ENCODE results near the gene LRCH1.

DNA sequence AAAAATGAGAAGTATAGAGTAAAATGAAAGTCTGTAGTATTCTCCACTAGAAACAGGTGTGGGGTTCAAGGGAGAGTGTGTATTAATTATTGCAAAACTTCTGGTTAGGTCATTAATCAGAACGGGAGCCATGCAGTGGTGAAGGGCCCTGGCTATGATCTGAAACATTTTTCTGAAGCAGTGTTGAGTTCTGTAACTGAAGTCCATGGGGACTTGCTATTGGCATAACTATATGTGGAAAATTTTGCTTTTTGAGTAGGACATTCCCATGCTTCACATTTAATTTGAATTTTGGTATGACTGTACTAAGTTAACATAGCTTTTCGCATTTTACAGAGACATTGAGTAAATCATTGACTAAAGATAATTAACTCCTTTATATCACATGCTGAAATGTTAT lies 67.5 kb downstream of the LRCH1 start:
- TF ChIP-seq EZH2phosphoT487 (IDR thresholded peaks at IDR 0.05; ENCODE audit: unreplicated experiment), result no peak
- TF ChIP-seq, protein P1, sequence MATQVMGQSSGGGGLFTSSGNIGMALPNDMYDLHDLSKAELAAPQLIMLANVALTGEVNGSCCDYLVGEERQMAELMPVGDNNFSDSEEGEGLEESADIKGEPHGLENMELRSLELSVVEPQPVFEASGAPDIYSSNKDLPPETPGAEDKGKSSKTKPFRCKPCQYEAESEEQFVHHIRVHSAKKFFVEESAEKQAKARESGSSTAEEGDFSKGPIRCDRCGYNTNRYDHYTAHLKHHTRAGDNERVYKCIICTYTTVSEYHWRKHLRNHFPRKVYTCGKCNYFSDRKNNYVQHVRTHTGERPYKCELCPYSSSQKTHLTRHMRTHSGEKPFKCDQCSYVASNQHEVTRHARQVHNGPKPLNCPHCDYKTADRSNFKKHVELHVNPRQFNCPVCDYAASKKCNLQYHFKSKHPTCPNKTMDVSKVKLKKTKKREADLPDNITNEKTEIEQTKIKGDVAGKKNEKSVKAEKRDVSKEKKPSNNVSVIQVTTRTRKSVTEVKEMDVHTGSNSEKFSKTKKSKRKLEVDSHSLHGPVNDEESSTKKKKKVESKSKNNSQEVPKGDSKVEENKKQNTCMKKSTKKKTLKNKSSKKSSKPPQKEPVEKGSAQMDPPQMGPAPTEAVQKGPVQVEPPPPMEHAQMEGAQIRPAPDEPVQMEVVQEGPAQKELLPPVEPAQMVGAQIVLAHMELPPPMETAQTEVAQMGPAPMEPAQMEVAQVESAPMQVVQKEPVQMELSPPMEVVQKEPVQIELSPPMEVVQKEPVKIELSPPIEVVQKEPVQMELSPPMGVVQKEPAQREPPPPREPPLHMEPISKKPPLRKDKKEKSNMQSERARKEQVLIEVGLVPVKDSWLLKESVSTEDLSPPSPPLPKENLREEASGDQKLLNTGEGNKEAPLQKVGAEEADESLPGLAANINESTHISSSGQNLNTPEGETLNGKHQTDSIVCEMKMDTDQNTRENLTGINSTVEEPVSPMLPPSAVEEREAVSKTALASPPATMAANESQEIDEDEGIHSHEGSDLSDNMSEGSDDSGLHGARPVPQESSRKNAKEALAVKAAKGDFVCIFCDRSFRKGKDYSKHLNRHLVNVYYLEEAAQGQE (IDR thresholded peaks at IDR 0.05; ENCODE audit: unreplicated experiment), result no peak
- TF ChIP-seq, protein P2, sequence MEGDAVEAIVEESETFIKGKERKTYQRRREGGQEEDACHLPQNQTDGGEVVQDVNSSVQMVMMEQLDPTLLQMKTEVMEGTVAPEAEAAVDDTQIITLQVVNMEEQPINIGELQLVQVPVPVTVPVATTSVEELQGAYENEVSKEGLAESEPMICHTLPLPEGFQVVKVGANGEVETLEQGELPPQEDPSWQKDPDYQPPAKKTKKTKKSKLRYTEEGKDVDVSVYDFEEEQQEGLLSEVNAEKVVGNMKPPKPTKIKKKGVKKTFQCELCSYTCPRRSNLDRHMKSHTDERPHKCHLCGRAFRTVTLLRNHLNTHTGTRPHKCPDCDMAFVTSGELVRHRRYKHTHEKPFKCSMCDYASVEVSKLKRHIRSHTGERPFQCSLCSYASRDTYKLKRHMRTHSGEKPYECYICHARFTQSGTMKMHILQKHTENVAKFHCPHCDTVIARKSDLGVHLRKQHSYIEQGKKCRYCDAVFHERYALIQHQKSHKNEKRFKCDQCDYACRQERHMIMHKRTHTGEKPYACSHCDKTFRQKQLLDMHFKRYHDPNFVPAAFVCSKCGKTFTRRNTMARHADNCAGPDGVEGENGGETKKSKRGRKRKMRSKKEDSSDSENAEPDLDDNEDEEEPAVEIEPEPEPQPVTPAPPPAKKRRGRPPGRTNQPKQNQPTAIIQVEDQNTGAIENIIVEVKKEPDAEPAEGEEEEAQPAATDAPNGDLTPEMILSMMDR (conservative IDR thresholded peaks at IDR 0.05; ENCODE audit: low read depth in 2 of 2), result no peak
